Panc1 (cell line): ENCODE data around the gene ADAMTSL3. TPM values are rescaled to one million over a fixed set of nuclear protein-coding genes. Genes with fewer than 3 reads are reported as not detected.

ENCODE experiments used
- ATAC-seq: fragments of 200-7000 bp; cut with Tn5 transposase; 2 replicates; pipeline ENCODE4 v1.9.1; 2020; ENCODE audit warnings: mild to moderate bottlenecking, moderate library complexity
- BruUV-seq: library from RNA; stranded (reverse); fragments of 400-500 nt; replicated peaks from 2 replicates; lab custom pipeline; 2021; lab: Mats Ljungman, UMichigan
- CTCF ChIA-PET: fragments of 300-600 bp; sonication (Branson Sonifier 250); formaldehyde crosslinking; loops from one replicate; lab custom pipeline; 2022; ENCODE audit warnings: antibody characterized with exemption; lab: Charles Lee
- POLR2A ChIA-PET: fragments of 300-600 bp; sonication (Branson Sonifier 250); formaldehyde crosslinking; loops from one replicate; lab custom pipeline; 2022; ENCODE audit warnings: antibody characterized with exemption; lab: Charles Lee
- DNase-seq: peaks from one replicate; pipeline ENCODE4 v3.0.0-alpha.2; 2010; ENCODE audit warnings: low read depth, low spot score
- H3K27ac ChIP-seq: 2 replicates; pipeline ENCODE4 v1.5.1; 2011; ENCODE audit warnings: mild to moderate bottlenecking, low read length, inconsistent platforms
- H3K27me3 ChIP-seq: fragments of 200-500 bp; sonication (Bioruptor generic); 2 replicates; pipeline ENCODE4 v1.6.0; 2014; ENCODE audit warnings: low read length, inconsistent platforms; ENCODE audit not compliant: control insufficient read depth, insufficient read depth
- H3K36me3 ChIP-seq: fragments of 200-500 bp; sonication (Bioruptor generic); 2 replicates; pipeline ENCODE4 v1.5.1; 2014; ENCODE audit warnings: inconsistent platforms, mild to moderate bottlenecking, low read length, moderate library complexity; ENCODE audit not compliant: control insufficient read depth, insufficient read depth
- H3K4me1 ChIP-seq: 2 replicates; pipeline ENCODE4 v1.5.1; 2011; ENCODE audit warnings: inconsistent platforms, mild to moderate bottlenecking, low read length, moderate library complexity; ENCODE audit not compliant: control insufficient read depth, insufficient read depth
- H3K4me3 ChIP-seq, 2 experiments: 2 replicates each; pipeline ENCODE4 v1.5.1; 2011 to 2012; ENCODE audit warnings: low read depth in 2 of 2, low read length in 2 of 2, mild to moderate bottlenecking in 2 of 2, inconsistent platforms in 1 of 2, moderate library complexity in 1 of 2
- H3K9me3 ChIP-seq: fragments of 200-500 bp; sonication (Bioruptor generic); 2 replicates; pipeline ENCODE4 v1.5.1; 2014; ENCODE audit warnings: low read depth, mild to moderate bottlenecking, inconsistent platforms, low read length, moderate library complexity; ENCODE audit not compliant: control insufficient read depth, insufficient read depth
- POLR2AphosphoS5 ChIP-seq: IDR thresholded peaks from 2 replicates; pipeline ENCODE4 v1.6.1; 2012; ENCODE audit warnings: mild to moderate bottlenecking, low read depth, low read length, moderate library complexity
- SIN3A ChIP-seq: IDR thresholded peaks from 2 replicates; pipeline ENCODE4 v1.6.1; 2012; ENCODE audit warnings: low read depth, mild to moderate bottlenecking, low read length, moderate library complexity, borderline replicate concordance; ENCODE audit not compliant: insufficient read depth
- TCF7L2 ChIP-seq: IDR thresholded peaks from 2 replicates; pipeline ENCODE4 v1.6.1; 2011; ENCODE audit warnings: mild to moderate bottlenecking, low read depth, low read length, inconsistent platforms
- in situ Hi-C: cut with HindIII; loops from 2 replicates; pipeline ENCODE4 v1.10.0; 2016; ENCODE audit warnings: low sequenced_read_pairs, low pct_unique_long_range_greater_than_20kb
- intact Hi-C: fragments of 100-400 bp; cut with micrococcal nuclease; formaldehyde crosslinking; loops from one replicate; pipeline ENCODE4 v1.10.0; 2022; ENCODE audit not compliant: unreplicated experiment
- total RNA-seq: library from RNA; stranded (reverse); gene quantifications from one replicate; pipeline ENCODE4 v1.2.1, GENCODE V29; 2021; ENCODE audit not compliant: unreplicated experiment
- TF ChIP-seq, protein P1 (sequence below): fragments of 450-650 bp; IDR thresholded peaks from 2 replicates; pipeline ENCODE4 v1.5.1; 2017; ENCODE audit warnings: mild to moderate bottlenecking
- TF ChIP-seq, protein P2 (sequence below), 2 experiments: IDR thresholded peaks; 2 replicates each; pipeline ENCODE4 v1.6.1; 2011 to 2012; ENCODE audit warnings: low read depth in 2 of 2, control low read depth in 1 of 2, low read length in 1 of 2, mild to moderate bottlenecking in 1 of 2, moderate library complexity in 1 of 2; ENCODE audit not compliant: insufficient read depth in 1 of 2

The ADAMTSL3 gene
- total RNA-seq, 1 experiment from 2014 or later, result not detected

DNA sequence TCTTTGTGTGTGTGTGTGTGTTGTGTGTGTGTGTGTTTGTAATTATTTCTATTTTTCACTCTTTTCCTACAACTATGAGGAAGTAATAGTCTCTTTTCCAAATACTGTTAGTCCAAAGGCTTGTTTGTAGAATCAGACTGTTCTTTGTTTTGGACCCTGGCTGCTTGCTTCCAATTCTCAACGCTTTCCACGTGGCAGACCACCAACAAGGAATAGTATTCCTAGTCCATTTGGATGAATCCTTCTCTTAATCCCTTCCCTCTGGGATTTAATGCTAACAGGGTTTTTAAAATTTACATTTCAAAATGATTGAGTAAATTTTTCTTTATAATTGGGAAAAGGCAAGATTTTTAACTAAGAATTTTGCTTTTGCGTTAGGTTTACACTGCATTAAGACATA, 62.7 kb downstream of the ADAMTSL3 start:
- CTCF ChIA-PET, result no interaction called here

DNA sequence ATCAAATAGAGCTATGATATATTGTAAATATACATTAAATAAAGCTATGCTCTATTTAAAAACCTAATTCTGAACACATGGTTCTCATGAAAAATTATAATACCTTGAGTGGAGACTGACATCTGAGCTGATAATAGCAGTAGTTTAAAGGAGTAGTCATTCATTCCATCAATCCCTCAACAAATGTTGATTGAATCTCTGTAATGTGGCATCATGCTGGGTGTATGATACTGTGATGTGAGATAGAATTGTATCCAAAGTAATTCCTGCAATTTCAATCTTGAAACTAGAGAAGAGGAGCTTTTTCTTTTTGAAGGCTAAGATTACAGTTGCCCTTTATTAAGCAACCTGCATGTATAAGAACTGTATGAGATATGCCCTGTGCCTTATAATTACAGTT, 63.1 kb downstream of the ADAMTSL3 start:
- Histone ChIP-seq H3K36me3 (no peaks in the 10 kb centered on the region), H3K4me3 (no peak overlapping the region), H3K9me3 (no peaks in the 10 kb centered on the region), H3K27me3 (no peaks in the 10 kb centered on the region), H3K4me1 (no peaks in the 10 kb centered on the region), H3K27ac (no peak overlapping the region)
- ATAC-seq (no peak), DNase-seq (no peak)
- no TSS peak for BruUV-seq
- intact Hi-C loops (no loop called here), in situ Hi-C loops (no loop called here)
- CTCF ChIA-PET, result no interaction called here
- no peak for TF ChIP-seq SIN3A
- TF ChIP-seq, protein P1, sequence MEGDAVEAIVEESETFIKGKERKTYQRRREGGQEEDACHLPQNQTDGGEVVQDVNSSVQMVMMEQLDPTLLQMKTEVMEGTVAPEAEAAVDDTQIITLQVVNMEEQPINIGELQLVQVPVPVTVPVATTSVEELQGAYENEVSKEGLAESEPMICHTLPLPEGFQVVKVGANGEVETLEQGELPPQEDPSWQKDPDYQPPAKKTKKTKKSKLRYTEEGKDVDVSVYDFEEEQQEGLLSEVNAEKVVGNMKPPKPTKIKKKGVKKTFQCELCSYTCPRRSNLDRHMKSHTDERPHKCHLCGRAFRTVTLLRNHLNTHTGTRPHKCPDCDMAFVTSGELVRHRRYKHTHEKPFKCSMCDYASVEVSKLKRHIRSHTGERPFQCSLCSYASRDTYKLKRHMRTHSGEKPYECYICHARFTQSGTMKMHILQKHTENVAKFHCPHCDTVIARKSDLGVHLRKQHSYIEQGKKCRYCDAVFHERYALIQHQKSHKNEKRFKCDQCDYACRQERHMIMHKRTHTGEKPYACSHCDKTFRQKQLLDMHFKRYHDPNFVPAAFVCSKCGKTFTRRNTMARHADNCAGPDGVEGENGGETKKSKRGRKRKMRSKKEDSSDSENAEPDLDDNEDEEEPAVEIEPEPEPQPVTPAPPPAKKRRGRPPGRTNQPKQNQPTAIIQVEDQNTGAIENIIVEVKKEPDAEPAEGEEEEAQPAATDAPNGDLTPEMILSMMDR, result no peak
- TF ChIP-seq, protein P2, sequence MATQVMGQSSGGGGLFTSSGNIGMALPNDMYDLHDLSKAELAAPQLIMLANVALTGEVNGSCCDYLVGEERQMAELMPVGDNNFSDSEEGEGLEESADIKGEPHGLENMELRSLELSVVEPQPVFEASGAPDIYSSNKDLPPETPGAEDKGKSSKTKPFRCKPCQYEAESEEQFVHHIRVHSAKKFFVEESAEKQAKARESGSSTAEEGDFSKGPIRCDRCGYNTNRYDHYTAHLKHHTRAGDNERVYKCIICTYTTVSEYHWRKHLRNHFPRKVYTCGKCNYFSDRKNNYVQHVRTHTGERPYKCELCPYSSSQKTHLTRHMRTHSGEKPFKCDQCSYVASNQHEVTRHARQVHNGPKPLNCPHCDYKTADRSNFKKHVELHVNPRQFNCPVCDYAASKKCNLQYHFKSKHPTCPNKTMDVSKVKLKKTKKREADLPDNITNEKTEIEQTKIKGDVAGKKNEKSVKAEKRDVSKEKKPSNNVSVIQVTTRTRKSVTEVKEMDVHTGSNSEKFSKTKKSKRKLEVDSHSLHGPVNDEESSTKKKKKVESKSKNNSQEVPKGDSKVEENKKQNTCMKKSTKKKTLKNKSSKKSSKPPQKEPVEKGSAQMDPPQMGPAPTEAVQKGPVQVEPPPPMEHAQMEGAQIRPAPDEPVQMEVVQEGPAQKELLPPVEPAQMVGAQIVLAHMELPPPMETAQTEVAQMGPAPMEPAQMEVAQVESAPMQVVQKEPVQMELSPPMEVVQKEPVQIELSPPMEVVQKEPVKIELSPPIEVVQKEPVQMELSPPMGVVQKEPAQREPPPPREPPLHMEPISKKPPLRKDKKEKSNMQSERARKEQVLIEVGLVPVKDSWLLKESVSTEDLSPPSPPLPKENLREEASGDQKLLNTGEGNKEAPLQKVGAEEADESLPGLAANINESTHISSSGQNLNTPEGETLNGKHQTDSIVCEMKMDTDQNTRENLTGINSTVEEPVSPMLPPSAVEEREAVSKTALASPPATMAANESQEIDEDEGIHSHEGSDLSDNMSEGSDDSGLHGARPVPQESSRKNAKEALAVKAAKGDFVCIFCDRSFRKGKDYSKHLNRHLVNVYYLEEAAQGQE (IDR thresholded peaks at IDR 0.05; ENCODE audit: insufficient read depth in 1 of 2, low read depth in 2 of 2, low read length in 1 of 2), result no peak
- TF ChIP-seq TCF7L2, result no peak
- POLR2A ChIA-PET, result no interaction called here

More for the DNA sequence above, 62.7 kb downstream of the ADAMTSL3 start:
- POLR2A ChIA-PET, result no interaction called here
- intact Hi-C loops, result no loop called here
- no peaks in the 10 kb centered on the region for H3K36me3 ChIP-seq
- H3K9me3 ChIP-seq, result no peaks in the 10 kb centered on the region
- no peaks in the 10 kb centered on the region for H3K4me1 ChIP-seq
- TF ChIP-seq TCF7L2 (no peak), POLR2AphosphoS5 (no peak), SIN3A (no peak)
- TF ChIP-seq, protein P2 (IDR thresholded peaks at IDR 0.05; ENCODE audit: insufficient read depth in 1 of 2, low read depth in 2 of 2, low read length in 1 of 2), result no peak
- TF ChIP-seq, protein P1, result no peak
- DNase-seq, result no peak
- no peak overlapping the region for H3K27ac ChIP-seq
- no peaks in the 10 kb centered on the region for H3K27me3 ChIP-seq
- ATAC-seq, result no peak
- no TSS peak for BruUV-seq
- in situ Hi-C loops, result no loop called here
- H3K4me3 ChIP-seq, result no peak overlapping the region
